ENCODE measurements around the gene CD37.
"Not testable (repeated sequence)": the region's sequence is repeated elsewhere in the genome, so short reads cannot be mapped to it uniquely, and the experiment has no call there.

The CD37 gene

DNA sequence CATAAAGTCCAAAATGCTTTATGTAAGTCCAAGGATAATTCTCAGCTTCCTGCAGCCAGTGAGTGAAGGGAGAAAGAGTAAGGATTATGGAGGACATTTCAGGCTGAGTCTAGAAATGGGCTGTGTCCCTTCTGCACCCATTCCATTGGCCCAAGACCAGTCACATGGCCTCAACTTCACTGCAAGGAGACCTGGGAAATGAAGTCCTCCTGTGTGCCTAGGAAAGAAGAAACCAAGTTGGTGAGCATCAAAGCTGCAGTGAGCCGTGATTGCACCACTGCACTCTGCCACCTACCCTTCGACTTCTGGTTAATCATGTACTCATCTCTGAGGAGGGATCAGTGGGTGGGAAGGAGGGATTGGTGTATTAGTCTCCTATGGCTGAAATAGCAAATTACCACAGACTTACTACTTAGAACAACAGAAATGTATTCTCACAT lies 3.6 kb upstream of the CD37 start:
- TF ChIP-seq, protein P1, sequence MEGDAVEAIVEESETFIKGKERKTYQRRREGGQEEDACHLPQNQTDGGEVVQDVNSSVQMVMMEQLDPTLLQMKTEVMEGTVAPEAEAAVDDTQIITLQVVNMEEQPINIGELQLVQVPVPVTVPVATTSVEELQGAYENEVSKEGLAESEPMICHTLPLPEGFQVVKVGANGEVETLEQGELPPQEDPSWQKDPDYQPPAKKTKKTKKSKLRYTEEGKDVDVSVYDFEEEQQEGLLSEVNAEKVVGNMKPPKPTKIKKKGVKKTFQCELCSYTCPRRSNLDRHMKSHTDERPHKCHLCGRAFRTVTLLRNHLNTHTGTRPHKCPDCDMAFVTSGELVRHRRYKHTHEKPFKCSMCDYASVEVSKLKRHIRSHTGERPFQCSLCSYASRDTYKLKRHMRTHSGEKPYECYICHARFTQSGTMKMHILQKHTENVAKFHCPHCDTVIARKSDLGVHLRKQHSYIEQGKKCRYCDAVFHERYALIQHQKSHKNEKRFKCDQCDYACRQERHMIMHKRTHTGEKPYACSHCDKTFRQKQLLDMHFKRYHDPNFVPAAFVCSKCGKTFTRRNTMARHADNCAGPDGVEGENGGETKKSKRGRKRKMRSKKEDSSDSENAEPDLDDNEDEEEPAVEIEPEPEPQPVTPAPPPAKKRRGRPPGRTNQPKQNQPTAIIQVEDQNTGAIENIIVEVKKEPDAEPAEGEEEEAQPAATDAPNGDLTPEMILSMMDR (IDR thresholded peaks at IDR 0.05; ENCODE audit: control insufficient read depth, extremely low read depth, insufficient read depth) = no peak
- DNase-seq (ENCODE audit: low read depth) = peak; percentile 14
- H3K4me3 ChIP-seq (ENCODE audit: low read depth, low read length) = no peak overlapping the region

DNA sequence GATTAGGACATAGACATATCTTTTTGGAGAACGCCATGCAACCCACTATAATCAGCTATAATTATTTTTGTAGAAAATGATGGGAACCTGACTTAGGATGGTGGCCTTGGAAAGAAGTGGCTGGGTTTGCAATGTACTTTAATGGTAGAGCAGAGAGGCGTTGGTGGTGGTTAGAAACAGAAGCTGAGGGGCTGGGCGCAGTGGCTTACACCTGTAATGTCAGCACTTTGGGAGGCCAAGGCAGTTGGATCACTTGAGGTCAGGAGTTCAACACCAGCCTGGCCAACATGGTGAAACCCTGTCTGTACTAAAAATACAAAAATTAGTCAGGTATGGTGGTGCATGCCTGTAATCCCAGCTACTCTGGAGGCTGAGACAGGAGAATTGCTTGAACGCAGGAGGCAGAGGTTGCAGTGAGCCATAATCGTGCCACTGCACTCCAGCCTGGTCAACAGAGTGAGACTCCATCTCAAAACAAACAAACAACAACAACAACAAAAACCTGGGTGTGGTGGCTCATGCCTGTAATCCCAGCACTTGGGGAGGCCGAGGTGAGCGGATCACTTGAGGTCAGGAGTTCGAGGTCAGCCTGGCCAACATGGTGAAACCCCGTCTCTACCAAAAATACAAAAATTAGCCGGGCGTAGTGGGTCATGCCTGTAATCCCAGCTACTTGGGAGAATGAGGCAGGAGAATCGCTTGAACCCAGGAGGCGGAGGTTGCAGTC lies 2.4 kb upstream of the CD37 start:
- not testable (repeated sequence) for H3K4me3 ChIP-seq (ENCODE audit: low read depth, low read length); DNase-seq (ENCODE audit: low read depth)

DNA sequence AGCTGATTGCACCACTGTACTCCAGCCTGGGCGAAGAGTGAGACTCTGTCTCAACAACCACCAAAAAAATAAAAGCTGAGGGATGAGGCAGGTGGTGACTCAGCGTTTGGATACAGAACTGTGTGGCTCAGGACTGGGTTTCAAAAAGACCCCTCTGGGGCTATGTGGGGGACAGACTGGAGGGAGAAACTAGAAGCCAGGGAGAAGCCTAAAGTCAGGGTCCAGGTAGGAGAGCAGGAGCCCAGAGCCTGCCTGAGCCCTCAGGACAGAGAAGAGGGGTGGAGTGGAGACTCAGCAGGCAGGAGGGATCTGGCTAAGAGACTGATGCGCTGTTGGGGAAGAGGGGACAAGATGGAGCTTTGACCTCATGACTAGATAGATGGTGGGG lies 1.8 kb upstream of the CD37 start:
- DNase-seq (ENCODE audit: low read depth) = no peak
- TF ChIP-seq, protein P1 (IDR thresholded peaks at IDR 0.05; ENCODE audit: control insufficient read depth, extremely low read depth, insufficient read depth) = no peak
- H3K4me3 ChIP-seq (ENCODE audit: low read depth, low read length) = no peak overlapping the region

DNA sequence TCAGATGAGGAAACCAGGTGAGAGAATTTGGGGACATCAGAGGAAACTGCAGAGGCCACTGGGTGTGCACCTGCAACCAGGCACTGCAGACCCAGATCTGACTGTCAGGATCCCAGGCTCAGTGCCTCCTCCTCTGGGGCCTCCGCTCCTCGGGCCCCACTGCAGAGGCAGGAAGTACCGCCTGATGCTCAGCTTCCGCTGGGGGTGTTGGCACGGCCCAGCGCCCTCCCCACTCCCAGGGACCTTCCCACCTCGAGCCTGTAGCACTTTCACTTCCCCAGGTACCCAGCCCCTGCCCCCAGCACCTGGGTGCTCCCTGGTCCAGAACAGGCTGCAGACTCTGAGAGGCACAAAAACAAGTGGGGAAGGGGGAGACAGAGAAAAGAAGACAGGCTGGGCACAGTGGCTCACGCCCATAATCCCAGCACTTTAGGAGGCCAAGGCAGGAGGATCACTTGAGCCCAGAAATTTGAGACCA lies 1.4 kb upstream of the CD37 start:
- no peak for DNase-seq (ENCODE audit: low read depth)
- TF ChIP-seq, protein P1 (IDR thresholded peaks at IDR 0.05; ENCODE audit: control insufficient read depth, extremely low read depth, insufficient read depth) = no peak
- H3K4me3 ChIP-seq (ENCODE audit: low read depth, low read length) = no peak overlapping the region

GRCh38 chr19:49335784-49336481 lies 727 bp downstream of the CD37 start:
- no peak for DNase-seq (ENCODE audit: low read depth)
- no peak overlapping the region for H3K4me3 ChIP-seq (ENCODE audit: low read depth, low read length)
- TF ChIP-seq, protein P1 (IDR thresholded peaks at IDR 0.05; ENCODE audit: control insufficient read depth, extremely low read depth, insufficient read depth) = no peak

DNA sequence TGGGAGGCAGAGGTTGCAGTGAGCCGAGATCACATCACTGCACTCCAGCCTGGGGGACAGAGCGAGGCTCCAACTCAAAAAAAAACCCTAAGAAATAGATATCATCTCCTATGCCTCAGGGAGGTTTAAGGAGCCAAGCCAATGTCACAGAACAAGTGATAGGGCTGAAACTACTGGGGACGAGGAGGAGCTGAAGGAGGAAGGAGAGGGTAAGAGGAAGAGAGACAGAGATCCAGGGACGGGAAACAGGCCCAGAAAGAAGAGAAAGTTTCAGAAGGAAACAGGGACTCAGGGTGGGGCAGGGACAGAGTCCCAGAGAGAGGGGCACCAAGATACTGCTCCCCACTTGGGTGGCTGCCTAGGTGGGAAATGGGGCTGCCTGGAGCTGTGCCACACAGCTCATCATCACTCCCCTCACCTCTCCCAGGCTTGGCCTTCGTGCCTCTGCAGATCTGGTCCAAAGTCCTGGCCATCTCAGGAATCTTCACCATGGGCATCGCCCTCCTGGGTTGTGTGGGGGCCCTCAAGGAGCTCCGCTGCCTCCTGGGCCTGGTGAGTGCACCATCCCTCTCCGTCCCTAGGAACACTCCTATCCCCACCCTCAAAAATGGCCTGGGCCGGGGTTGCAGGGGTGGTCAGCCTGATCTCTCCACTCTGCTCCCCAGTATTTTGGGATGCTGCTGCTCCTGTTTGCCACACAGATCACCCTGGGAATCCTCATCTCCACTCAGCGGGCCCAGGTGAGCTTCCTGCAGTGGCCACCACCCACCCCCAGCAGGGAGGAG lies 1.5 kb downstream of the CD37 start:
- no peak overlapping the region for H3K4me3 ChIP-seq (ENCODE audit: low read depth, low read length)
- DNase-seq (ENCODE audit: low read depth) = no peak
- TF ChIP-seq, protein P1 (IDR thresholded peaks at IDR 0.05; ENCODE audit: control insufficient read depth, extremely low read depth, insufficient read depth) = no peak
